Upper lobe of right lung (tissue), 1 donor: ENCODE data around the gene DPYSL4. TPM values are rescaled to one million over a fixed set of nuclear protein-coding genes. Genes with fewer than 3 reads are reported as not detected.

Experiments used
- ATAC-seq: fragments of 200-7000 bp; cut with Tn5 transposase; one replicate; pipeline ENCODE4 v1.9.1; 2020; ENCODE audit warnings: mild to moderate bottlenecking, moderate library complexity
- DNase-seq: peaks from one replicate; pipeline ENCODE4 v3.0.0-alpha.2; 2020
- H3K27ac ChIP-seq: fragments of 200-600 bp; one replicate; pipeline ENCODE4 v1.8.0; 2022
- H3K27me3 ChIP-seq: fragments of 200-600 bp; one replicate; pipeline ENCODE4 v1.8.0; 2022; ENCODE audit warnings: mild to moderate bottlenecking
- H3K36me3 ChIP-seq: fragments of 200-600 bp; one replicate; pipeline ENCODE4 v1.8.0; 2022
- H3K4me1 ChIP-seq: fragments of 200-600 bp; one replicate; pipeline ENCODE4 v1.8.0; 2022
- H3K4me3 ChIP-seq: fragments of 200-600 bp; one replicate; pipeline ENCODE4 v1.8.0; 2022; ENCODE audit warnings: mild to moderate bottlenecking
- H3K9me3 ChIP-seq: fragments of 200-600 bp; one replicate; pipeline ENCODE4 v1.8.0; 2022
- intact Hi-C: fragments of 100-400 bp; cut with DNase I; formaldehyde crosslinking; loops from one replicate; pipeline ENCODE4 v1.11.0; 2022
- total RNA-seq: library from RNA; stranded (reverse); fragmentation: NEBNext Ultra II Directional; extraction: Animal tissue kit (Norgen Biotek cat#: 25700); gene quantifications from one replicate; pipeline ENCODE4 v1.2.1, GENCODE V29; 2021
- TF ChIP-seq, protein P1 (sequence below): fragments of 200-600 bp; IDR thresholded peaks from one replicate; pipeline ENCODE4 v1.8.0; 2022; ENCODE audit warnings: antibody characterized with exemption
- donor health status: DM: no; HTN: yes; CAD: no; lungs with severe emphysema.

The DPYSL4 gene
- total RNA-seq, 1 donor from 2014 or later, result 1.7 TPM

DNA sequence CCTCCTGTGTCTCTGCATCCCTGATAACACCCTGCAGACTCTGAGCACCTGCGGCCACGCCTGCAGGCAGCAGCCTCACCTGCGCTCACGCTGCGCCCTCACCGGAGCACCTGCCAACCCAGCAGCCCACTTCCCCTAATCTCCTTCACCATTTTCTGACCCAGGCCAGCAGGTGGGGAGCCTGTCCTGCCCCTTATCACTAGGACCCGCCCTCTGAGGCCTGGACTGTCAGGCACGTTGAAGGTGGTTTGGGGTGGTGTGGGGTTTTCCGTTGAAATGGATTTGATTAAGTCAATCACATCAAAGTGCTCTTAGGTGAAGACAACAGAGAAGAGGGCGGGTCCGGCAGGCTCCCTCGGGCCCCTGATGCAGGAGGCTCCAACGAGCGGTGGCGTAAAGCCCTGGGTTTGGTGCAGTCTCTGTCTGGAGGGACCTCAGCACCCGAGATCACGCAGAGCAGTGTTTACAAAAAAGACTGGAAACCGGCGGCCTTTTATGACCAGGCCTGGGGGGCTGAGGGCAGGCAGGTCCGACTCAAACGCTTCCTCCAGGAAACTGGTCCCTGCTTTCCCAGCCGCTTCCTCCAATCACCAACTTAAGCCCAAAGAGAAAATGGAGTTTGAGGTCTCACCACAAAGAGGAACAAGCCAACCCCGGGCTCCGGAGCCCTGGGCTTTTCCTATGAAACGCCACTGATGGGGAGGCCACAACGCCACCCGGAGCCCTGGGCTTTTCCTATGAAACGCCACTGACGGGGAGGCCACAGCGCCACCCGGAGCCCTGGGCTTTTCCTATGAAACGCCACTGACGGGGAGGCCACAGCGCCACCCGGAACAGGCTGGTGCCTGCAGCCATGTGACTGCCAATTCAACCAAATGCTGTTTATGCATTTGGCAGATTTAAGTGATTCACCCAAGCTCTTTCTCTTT is 45.5 kb downstream of the DPYSL4 start:
- intact Hi-C loops, result no loop called here

GRCh38 chr10:132232981-132233380 is 46.2 kb downstream of the DPYSL4 start:
- TF ChIP-seq, protein P1, sequence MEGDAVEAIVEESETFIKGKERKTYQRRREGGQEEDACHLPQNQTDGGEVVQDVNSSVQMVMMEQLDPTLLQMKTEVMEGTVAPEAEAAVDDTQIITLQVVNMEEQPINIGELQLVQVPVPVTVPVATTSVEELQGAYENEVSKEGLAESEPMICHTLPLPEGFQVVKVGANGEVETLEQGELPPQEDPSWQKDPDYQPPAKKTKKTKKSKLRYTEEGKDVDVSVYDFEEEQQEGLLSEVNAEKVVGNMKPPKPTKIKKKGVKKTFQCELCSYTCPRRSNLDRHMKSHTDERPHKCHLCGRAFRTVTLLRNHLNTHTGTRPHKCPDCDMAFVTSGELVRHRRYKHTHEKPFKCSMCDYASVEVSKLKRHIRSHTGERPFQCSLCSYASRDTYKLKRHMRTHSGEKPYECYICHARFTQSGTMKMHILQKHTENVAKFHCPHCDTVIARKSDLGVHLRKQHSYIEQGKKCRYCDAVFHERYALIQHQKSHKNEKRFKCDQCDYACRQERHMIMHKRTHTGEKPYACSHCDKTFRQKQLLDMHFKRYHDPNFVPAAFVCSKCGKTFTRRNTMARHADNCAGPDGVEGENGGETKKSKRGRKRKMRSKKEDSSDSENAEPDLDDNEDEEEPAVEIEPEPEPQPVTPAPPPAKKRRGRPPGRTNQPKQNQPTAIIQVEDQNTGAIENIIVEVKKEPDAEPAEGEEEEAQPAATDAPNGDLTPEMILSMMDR, result no peak
- DNase-seq (no peak), ATAC-seq (no peak)
- H3K4me3 ChIP-seq, result no peak overlapping the region
- no peaks in the 10 kb centered on the region for H3K27me3 ChIP-seq
- intact Hi-C loops, result no loop called here
- H3K36me3 ChIP-seq, result no peaks in the 10 kb centered on the region
- peaks cover 9% of the 10 kb centered on the region for H3K4me1 ChIP-seq
- H3K9me3 ChIP-seq, result no peaks in the 10 kb centered on the region
- no peak overlapping the region for H3K27ac ChIP-seq

More for the DNA sequence above, 45.5 kb downstream of the DPYSL4 start:
- TF ChIP-seq, protein P1, result no peak
- Histone ChIP-seq H3K4me3 (no peak overlapping the region), H3K9me3 (no peaks in the 10 kb centered on the region), H3K36me3 (no peaks in the 10 kb centered on the region), H3K27ac (no peak overlapping the region), H3K4me1 (peaks cover 9% of the 10 kb centered on the region), H3K27me3 (no peaks in the 10 kb centered on the region)
- peak; percentile 58 for ATAC-seq
- DNase-seq, result no peak

DNA sequence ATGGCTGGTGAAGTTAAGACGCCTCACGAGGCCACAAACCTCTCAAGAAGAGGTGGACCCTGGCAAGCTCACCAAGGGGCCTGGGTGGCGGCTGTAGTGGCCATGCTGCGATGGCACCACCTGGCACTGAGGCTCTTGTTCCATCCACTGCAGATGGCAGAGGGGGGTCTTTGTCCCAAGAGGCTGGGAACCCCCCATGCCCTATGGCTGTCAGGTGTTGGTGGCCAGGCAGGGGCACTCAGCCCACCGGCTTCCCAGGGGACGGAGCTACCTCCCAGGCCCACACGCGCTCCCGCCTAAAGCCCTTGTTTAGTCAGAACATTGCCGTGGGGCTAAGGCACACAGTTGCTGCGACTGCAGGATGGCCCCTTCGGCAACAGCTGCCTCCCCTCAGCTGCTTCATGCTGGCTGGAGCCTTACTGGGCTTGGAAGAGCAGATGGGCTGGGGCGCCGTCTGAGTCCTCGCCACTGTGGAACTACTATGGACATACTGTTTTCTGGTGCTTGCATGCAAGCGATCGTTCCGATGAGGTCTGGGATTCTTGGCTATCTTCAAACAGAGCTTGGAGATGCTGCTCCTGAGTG is 46.8 kb downstream of the DPYSL4 start:
- peaks cover 9% of the 10 kb centered on the region for H3K4me1 ChIP-seq
- no peak for DNase-seq
- no peak overlapping the region for H3K4me3 ChIP-seq
- intact Hi-C loops, result no loop called here
- H3K27me3 ChIP-seq, result no peaks in the 10 kb centered on the region
- H3K9me3 ChIP-seq, result no peaks in the 10 kb centered on the region
- ATAC-seq, result no peak
- H3K27ac ChIP-seq, result no peak overlapping the region
- TF ChIP-seq, protein P1, result no peak
- H3K36me3 ChIP-seq, result no peaks in the 10 kb centered on the region

DNA sequence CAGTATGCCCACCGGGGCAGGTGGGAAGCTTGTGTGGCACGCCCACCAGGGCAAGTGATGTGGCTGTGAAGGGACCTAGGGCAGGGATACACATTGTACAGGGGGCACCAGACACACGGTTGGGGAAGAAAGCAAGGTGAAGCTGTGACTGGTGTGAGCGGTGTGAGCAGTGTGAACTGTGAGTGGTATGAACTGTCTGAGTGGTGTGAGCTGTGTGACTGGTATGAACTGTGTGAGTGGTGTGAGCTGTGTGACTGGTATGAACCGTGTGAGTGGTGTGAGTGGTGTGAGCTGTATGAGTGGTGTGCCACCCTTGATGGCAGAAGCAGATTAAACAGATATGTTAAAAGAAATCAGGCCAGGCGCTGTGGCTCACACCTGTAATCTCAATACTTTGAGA is 48.1 kb downstream of the DPYSL4 start:
- intact Hi-C loops, result no loop called here
- TF ChIP-seq, protein P1, result no peak
- H3K4me3 ChIP-seq, result no peak overlapping the region
- no peak for ATAC-seq
- no peaks in the 10 kb centered on the region for H3K9me3 ChIP-seq
- no peak for DNase-seq
- H3K36me3 ChIP-seq, result no peaks in the 10 kb centered on the region
- no peak overlapping the region for H3K27ac ChIP-seq
- peaks cover 9% of the 10 kb centered on the region for H3K4me1 ChIP-seq
- H3K27me3 ChIP-seq, result no peaks in the 10 kb centered on the region

GRCh38 chr10:132236161-132236560 is 49.4 kb downstream of the DPYSL4 start:
- no peak for ATAC-seq
- Histone ChIP-seq H3K4me1 (peaks cover under 1% of the 10 kb centered on the region), H3K4me3 (no peak overlapping the region), H3K36me3 (no peaks in the 10 kb centered on the region), H3K27me3 (no peaks in the 10 kb centered on the region), H3K9me3 (no peaks in the 10 kb centered on the region), H3K27ac (no peak overlapping the region)
- intact Hi-C loops, result no loop called here
- TF ChIP-seq, protein P1, result no peak
- no peak for DNase-seq
